OCI-LY7 (cell line): ENCODE results near the gene SARS2. TPM values are rescaled to one million over a fixed set of nuclear protein-coding genes. Genes with fewer than 3 reads are reported as not detected.
"Not testable (repeated sequence)": the region's sequence is repeated elsewhere in the genome, so short reads cannot be mapped to it uniquely, and the experiment has no call there.

Experiments
- BruUV-seq: library from RNA; stranded (reverse); fragments of 400-500 nt; replicated peaks from 2 replicates; lab custom pipeline; 2021; lab: Mats Ljungman, UMichigan
- CTCF ChIA-PET: fragments of 300-600 bp; sonication (Branson Sonifier 250); formaldehyde crosslinking; loops from one replicate; lab custom pipeline; 2022; ENCODE audit warnings: antibody characterized with exemption; ENCODE audit not compliant: unreplicated experiment; lab: Charles Lee
- POLR2A ChIA-PET: fragments of 300-600 bp; sonication (Branson Sonifier 250); formaldehyde crosslinking; loops from one replicate; lab custom pipeline; 2022; ENCODE audit warnings: antibody characterized with exemption; lab: Charles Lee
- DNase-seq: peaks from one replicate; pipeline ENCODE4 v3.0.0-alpha.2; 2015; ENCODE audit warnings: low spot score
- H2AFZ ChIP-seq: fragments of 200-600 bp; sonication (generic), shearing (Covaris generic); 2 replicates; pipeline ENCODE4 v1.6.1; 2014; ENCODE audit warnings: mild to moderate bottlenecking, antibody characterized with exemption, low read length, moderate library complexity
- H3K27ac ChIP-seq: fragments of 200-600 bp; sonication (generic); 2 replicates; pipeline ENCODE4 v1.5.1; 2014; ENCODE audit warnings: mixed run types, low read depth, mild to moderate bottlenecking, moderate library complexity, low read length, inconsistent platforms; ENCODE audit not compliant: poor library complexity, severe bottlenecking
- H3K36me3 ChIP-seq: fragments of 200-600 bp; sonication (generic); 2 replicates; pipeline ENCODE4 v1.6.1; 2014; ENCODE audit warnings: mild to moderate bottlenecking, antibody characterized with exemption, low read length, moderate library complexity, mixed read lengths; ENCODE audit not compliant: insufficient read depth
- H3K4me1 ChIP-seq: fragments of 200-600 bp; sonication (generic); 2 replicates; pipeline ENCODE4 v1.5.1; 2014; ENCODE audit warnings: mild to moderate bottlenecking, low read length; ENCODE audit not compliant: insufficient read depth, poor library complexity, severe bottlenecking
- H3K4me2 ChIP-seq: fragments of 200-600 bp; sonication (generic); 2 replicates; pipeline ENCODE4 v1.6.1; 2014; ENCODE audit warnings: mild to moderate bottlenecking, low read length
- H3K4me3 ChIP-seq: fragments of 200-600 bp; sonication (generic); 2 replicates; pipeline ENCODE4 v1.5.1; 2014; ENCODE audit warnings: mild to moderate bottlenecking, low read depth, low read length; ENCODE audit not compliant: poor library complexity, severe bottlenecking
- H3K79me2 ChIP-seq: fragments of 200-600 bp; sonication (generic); 2 replicates; pipeline ENCODE4 v1.6.1; 2016; ENCODE audit warnings: low read depth, mild to moderate bottlenecking, low read length, moderate library complexity, mixed read lengths; ENCODE audit not compliant: insufficient read depth
- H3K9me2 ChIP-seq: fragments of 200-600 bp; sonication (generic); 2 replicates; pipeline ENCODE4 v1.6.1; 2016; ENCODE audit warnings: mild to moderate bottlenecking, low read length, mixed read lengths; ENCODE audit not compliant: insufficient read depth
- H3K9me3 ChIP-seq: fragments of 200-600 bp; sonication (generic); 2 replicates; pipeline ENCODE4 v1.6.1; 2014; ENCODE audit warnings: mild to moderate bottlenecking, mixed run types, low read length, mixed read lengths
- H4K20me1 ChIP-seq: fragments of 200-600 bp; sonication (generic); 2 replicates; pipeline ENCODE4 v1.6.1; 2014; ENCODE audit warnings: mild to moderate bottlenecking, antibody characterized with exemption, low read length, moderate library complexity, mixed read lengths; ENCODE audit not compliant: insufficient read depth
- EZH2phosphoT487 ChIP-seq: fragments of 200-600 bp; sonication (generic); IDR thresholded peaks from 2 replicates; pipeline ENCODE4 v1.6.1; 2018; ENCODE audit warnings: low read depth, borderline replicate concordance, mild to moderate bottlenecking, mixed run types, antibody characterized with exemption, low read length, moderate library complexity, mixed read lengths
- intact Hi-C: fragments of 100-400 bp; cut with micrococcal nuclease; formaldehyde crosslinking; loops from one replicate; pipeline ENCODE4 v1.10.0; 2022; ENCODE audit not compliant: unreplicated experiment
- total RNA-seq, 2 experiments: library from RNA; depleted of rRNA in 1 of 2; stranded (reverse); fragments of >200 nt in 1 of 2; shearing (Covaris generic) in 1 of 2; gene quantifications; 2 replicates each; pipeline ENCODE4 v1.2.3, GENCODE V29; 2014 to 2022
- TF ChIP-seq, protein P1 (sequence below): fragments of 200-600 bp; sonication (generic); conservative IDR thresholded peaks from 2 replicates; pipeline ENCODE4 v1.5.1; 2014; ENCODE audit warnings: mild to moderate bottlenecking, antibody characterized with exemption, low read length, moderate library complexity, mixed read lengths

The SARS2 gene
- total RNA-seq, 2 experiments from 2014 or later = 37.7 to 52.8 TPM

DNA sequence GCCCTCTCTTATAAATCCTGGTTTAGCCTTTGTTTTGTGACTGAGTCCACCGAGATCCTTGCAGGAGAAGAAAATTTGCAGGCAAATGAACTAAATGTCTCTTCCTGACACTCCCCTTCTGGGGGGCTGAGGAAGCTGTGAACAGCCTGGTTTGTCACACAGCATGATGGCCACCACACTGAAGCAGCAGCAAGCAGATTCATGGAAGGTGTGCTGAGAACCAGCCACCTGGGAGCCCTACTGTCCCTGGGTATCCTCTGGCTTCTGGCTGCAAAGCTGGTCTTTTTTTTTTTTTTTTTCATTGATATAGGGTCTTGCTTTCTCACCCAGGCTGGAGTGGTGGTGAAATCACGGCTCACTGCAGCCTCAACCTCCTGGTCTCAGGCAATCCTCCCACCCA lies 11.4 kb upstream of the SARS2 start:
- Histone ChIP-seq H3K36me3 (no peaks in the 10 kb centered on the region), H3K79me2 (no peaks in the 10 kb centered on the region), H3K9me3 (no peaks in the 10 kb centered on the region), H3K4me2 (no peak overlapping the region), H4K20me1 (no peaks in the 10 kb centered on the region), H2AFZ (no peak overlapping the region), H3K4me1 (no peaks in the 10 kb centered on the region), H3K9me2 (no peaks in the 10 kb centered on the region), H3K27ac (no peak overlapping the region), H3K4me3 (no peak overlapping the region)
- TF ChIP-seq EZH2phosphoT487 = no peak
- TF ChIP-seq, protein P1, sequence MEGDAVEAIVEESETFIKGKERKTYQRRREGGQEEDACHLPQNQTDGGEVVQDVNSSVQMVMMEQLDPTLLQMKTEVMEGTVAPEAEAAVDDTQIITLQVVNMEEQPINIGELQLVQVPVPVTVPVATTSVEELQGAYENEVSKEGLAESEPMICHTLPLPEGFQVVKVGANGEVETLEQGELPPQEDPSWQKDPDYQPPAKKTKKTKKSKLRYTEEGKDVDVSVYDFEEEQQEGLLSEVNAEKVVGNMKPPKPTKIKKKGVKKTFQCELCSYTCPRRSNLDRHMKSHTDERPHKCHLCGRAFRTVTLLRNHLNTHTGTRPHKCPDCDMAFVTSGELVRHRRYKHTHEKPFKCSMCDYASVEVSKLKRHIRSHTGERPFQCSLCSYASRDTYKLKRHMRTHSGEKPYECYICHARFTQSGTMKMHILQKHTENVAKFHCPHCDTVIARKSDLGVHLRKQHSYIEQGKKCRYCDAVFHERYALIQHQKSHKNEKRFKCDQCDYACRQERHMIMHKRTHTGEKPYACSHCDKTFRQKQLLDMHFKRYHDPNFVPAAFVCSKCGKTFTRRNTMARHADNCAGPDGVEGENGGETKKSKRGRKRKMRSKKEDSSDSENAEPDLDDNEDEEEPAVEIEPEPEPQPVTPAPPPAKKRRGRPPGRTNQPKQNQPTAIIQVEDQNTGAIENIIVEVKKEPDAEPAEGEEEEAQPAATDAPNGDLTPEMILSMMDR = no peak
- no TSS peak for BruUV-seq
- POLR2A ChIA-PET = no interaction called here
- DNase-seq = no peak
- CTCF ChIA-PET = no interaction called here
- intact Hi-C loops = no loop called here

DNA sequence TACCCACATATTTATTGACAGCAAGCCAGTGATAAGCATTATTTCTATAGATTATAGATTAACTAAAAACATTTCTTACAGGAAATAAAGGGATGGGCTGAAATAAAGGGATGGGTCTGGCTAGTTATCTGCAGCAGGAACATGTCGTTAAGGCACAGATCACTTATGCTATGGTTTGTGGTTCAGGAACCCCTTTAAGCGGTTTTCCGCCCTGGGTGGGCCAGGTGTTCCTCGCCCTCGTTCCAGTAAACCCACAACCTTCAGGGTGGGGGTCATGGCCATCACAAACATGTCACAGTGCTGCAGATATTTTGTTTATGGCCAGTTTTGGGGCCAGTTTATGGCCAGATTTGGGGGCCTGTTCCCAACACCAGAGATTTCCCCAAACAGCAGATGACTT lies 10.9 kb upstream of the SARS2 start:
- H3K9me2 ChIP-seq, CTCF ChIA-PET, POLR2A ChIA-PET, H3K4me2 ChIP-seq, H3K27ac ChIP-seq, H3K36me3 ChIP-seq, H2AFZ ChIP-seq, H3K79me2 ChIP-seq, H3K4me3 ChIP-seq, H4K20me1 ChIP-seq, H3K9me3 ChIP-seq, BruUV-seq, H3K4me1 ChIP-seq, DNase-seq, intact Hi-C loops: not testable (repeated sequence)

DNA sequence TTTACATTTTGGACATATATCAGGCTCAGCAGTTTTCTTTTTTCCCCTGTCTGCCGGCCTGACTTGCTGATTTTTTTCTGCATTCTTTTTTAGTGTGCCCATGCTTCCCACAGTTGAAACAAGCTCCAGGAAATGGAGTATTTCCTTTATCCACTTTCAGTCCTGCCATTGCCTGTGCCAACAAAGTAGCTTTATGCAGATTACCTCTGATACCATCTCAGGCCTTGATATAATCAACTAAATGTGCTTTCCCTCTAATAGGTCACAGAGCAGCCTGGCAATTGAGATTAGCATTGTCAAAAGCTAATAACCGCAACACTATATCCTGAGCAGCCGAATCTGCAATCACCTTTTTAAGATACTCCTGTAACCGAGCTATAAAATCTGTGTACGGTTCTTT lies 9.4 kb upstream of the SARS2 start:
- BruUV-seq = no TSS peak
- CTCF ChIA-PET = interaction anchor here (0.6 kb wide), 1 partner anchor 230 kb away, joined by 3 read pairs; no protein-coding TSS in a partner anchor
- Histone ChIP-seq H3K4me1 (no peaks in the 10 kb centered on the region), H3K36me3 (peaks cover 9% of the 10 kb centered on the region), H3K27ac (no peak overlapping the region), H3K79me2 (no peaks in the 10 kb centered on the region), H3K4me2 (no peak overlapping the region), H3K9me3 (peaks cover under 1% of the 10 kb centered on the region; the same call in 1 of the 2 replicates), H3K4me3 (no peak overlapping the region), H2AFZ (no peak overlapping the region), H4K20me1 (no peaks in the 10 kb centered on the region), H3K9me2 (no peaks in the 10 kb centered on the region)
- POLR2A ChIA-PET = interaction anchor here (0.7 kb wide), 1 partner anchor 277 kb away, joined by 3 read pairs; no protein-coding TSS in a partner anchor
- TF ChIP-seq, protein P1 = no peak
- TF ChIP-seq EZH2phosphoT487 = no peak
- intact Hi-C loops = no loop called here
- DNase-seq = no peak
